ENCODE data around the gene ATP10D. TPM values are rescaled to one million over a fixed set of nuclear protein-coding genes. Genes with fewer than 3 reads are reported as not detected.

Gene ATP10D
- total RNA-seq, 1 experiment from 2014 or later = 16.2 TPM

DNA sequence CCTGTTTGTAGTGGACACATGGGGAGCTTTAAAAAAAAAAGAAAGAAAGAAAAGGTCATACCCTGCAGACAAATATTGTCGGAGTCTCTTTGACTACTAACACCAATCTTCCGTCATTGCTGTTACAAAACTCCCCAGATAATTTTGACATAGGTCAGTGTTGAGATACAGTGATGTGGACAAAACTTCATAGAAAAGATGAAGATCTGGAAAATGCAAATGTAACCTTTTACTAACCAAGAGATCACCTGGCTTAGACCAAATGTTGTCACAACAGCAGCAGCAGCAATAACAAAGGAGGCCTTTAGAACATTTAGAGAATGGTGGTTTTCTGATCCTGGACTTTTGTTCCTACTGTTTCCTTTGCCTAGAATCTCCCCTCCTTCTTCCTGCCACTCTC, 13.5 kb upstream of the ATP10D start:
- BruUV-seq (replicated peaks) = no TSS peak
- no peak overlapping the region for H3K4me3 Mint-ChIP-seq (ENCODE audit: unreplicated experiment)
- no peak overlapping the region for H3K27ac Mint-ChIP-seq (ENCODE audit: low read depth, unreplicated experiment)
- ChIA-PET CTCF (interaction anchor here (0.6 to 1.5 kb wide), 3 partner anchors 9 to 687 kb away, joined by 3 to 6 read pairs (median 4); no protein-coding TSS in a partner anchor), POLR2A (interaction anchor here (1.7 kb wide), 2 partner anchors 9 to 13 kb away, joined by 6 to 8 read pairs; partner anchors contain the start of gene ATP10D)
- no peak for DNase-seq (ENCODE audit: unreplicated experiment)
- H3K9me3 Mint-ChIP-seq (ENCODE audit: unreplicated experiment) = no peaks in the 10 kb centered on the region
- intact Hi-C loops (cut with micrococcal nuclease) = no loop called here
- no peaks in the 10 kb centered on the region for H3K36me3 Mint-ChIP-seq (ENCODE audit: insufficient read depth, unreplicated experiment)
- H3K4me1 Mint-ChIP-seq (ENCODE audit: insufficient read depth, unreplicated experiment) = no peaks in the 10 kb centered on the region
- TF ChIP-seq, protein P1, sequence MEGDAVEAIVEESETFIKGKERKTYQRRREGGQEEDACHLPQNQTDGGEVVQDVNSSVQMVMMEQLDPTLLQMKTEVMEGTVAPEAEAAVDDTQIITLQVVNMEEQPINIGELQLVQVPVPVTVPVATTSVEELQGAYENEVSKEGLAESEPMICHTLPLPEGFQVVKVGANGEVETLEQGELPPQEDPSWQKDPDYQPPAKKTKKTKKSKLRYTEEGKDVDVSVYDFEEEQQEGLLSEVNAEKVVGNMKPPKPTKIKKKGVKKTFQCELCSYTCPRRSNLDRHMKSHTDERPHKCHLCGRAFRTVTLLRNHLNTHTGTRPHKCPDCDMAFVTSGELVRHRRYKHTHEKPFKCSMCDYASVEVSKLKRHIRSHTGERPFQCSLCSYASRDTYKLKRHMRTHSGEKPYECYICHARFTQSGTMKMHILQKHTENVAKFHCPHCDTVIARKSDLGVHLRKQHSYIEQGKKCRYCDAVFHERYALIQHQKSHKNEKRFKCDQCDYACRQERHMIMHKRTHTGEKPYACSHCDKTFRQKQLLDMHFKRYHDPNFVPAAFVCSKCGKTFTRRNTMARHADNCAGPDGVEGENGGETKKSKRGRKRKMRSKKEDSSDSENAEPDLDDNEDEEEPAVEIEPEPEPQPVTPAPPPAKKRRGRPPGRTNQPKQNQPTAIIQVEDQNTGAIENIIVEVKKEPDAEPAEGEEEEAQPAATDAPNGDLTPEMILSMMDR (IDR thresholded peaks at IDR 0.05; ENCODE audit: unreplicated experiment) = no peak
- H3K27me3 Mint-ChIP-seq (ENCODE audit: insufficient read depth, unreplicated experiment) = no peaks in the 10 kb centered on the region

DNA sequence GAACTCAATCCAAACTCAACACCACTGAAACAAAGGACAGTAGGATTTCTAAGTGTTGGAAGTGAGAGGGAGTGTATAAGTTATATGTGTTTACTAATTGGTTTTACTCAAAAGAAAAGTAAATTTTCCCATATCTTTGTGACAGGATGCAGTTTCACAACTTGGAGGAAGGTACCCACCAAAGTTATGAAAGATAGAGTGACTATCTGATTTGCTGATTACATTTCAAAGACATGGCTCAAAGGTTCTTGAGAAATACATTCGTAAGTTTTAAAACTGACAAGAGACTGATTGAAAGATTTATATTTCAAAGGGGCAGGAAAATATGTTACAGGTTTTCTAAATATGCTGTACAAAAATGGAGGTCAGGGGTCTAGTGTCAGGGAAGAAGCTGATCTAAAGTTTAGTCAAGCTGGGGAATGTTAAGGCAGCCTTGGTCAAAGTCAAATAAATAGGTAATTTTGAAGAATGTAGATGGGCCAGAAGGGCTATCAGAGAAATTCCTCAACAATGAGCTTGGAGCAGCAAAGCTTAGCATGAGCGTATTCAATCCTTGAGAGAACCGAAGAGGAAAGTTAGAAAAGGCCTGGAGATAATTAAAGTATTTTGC, 11.8 kb upstream of the ATP10D start:
- no peaks in the 10 kb centered on the region for H3K9me3 Mint-ChIP-seq (ENCODE audit: unreplicated experiment)
- intact Hi-C loops (cut with micrococcal nuclease) = no loop called here
- H3K27me3 Mint-ChIP-seq (ENCODE audit: insufficient read depth, unreplicated experiment) = no peaks in the 10 kb centered on the region
- CTCF ChIA-PET = interaction anchor here (1.0 to 1.8 kb wide), 3 partner anchors 10 to 92 kb away, joined by 3 to 10 read pairs (median 3); partner anchors contain the start of gene COMMD8
- POLR2A ChIA-PET = interaction anchor here (0.6 to 1.7 kb wide), 4 partner anchors 12 to 54 kb away, joined by 3 to 8 read pairs (median 4); partner anchors contain the start of gene ATP10D
- no peaks in the 10 kb centered on the region for H3K36me3 Mint-ChIP-seq (ENCODE audit: insufficient read depth, unreplicated experiment)
- no peak overlapping the region for H3K4me3 Mint-ChIP-seq (ENCODE audit: unreplicated experiment)
- no TSS peak for BruUV-seq (replicated peaks)
- TF ChIP-seq, protein P1 (IDR thresholded peaks at IDR 0.05; ENCODE audit: unreplicated experiment) = no peak
- H3K27ac Mint-ChIP-seq (ENCODE audit: low read depth, unreplicated experiment) = no peak overlapping the region
- DNase-seq (ENCODE audit: unreplicated experiment) = no peak
- H3K4me1 Mint-ChIP-seq (ENCODE audit: insufficient read depth, unreplicated experiment) = no peaks in the 10 kb centered on the region

DNA sequence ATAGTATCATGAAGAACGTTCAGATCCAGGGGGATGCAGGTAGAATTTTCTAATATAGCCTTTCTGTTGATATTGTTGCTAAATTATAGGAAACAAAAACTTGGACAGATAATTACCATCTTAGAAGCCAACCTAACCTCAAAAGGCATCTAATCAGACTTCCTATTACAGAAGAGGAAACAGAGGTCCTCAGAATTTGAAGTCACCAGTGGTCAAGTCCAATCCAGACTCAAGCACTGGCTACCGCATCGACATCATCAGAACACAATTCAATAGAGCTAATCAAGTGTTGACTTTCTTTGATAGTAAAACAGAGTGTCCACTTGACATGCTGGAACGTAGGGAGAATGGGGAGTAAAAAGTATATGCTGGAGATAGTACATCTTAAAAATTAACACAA, 10.3 kb upstream of the ATP10D start:
- Mint-ChIP-seq H3K9me3 (ENCODE audit: unreplicated experiment) (no peaks in the 10 kb centered on the region), H3K27me3 (ENCODE audit: insufficient read depth, unreplicated experiment) (no peaks in the 10 kb centered on the region), H3K36me3 (ENCODE audit: insufficient read depth, unreplicated experiment) (no peaks in the 10 kb centered on the region), H3K27ac (ENCODE audit: low read depth, unreplicated experiment) (no peak overlapping the region), H3K4me1 (ENCODE audit: insufficient read depth, unreplicated experiment) (peaks cover 8% of the 10 kb centered on the region), H3K4me3 (ENCODE audit: unreplicated experiment) (no peak overlapping the region)
- CTCF ChIA-PET = interaction anchor here (0.6 kb wide), 1 partner anchor 873 kb away, joined by 5 read pairs; no protein-coding TSS in a partner anchor
- TF ChIP-seq, protein P1 (IDR thresholded peaks at IDR 0.05; ENCODE audit: unreplicated experiment) = no peak
- POLR2A ChIA-PET = interaction anchor here (1.6 kb wide), 2 partner anchors 10 to 11 kb away, joined by 4 to 6 read pairs; partner anchors contain the start of genes ATP10D and COMMD8
- no peak for DNase-seq (ENCODE audit: unreplicated experiment)
- BruUV-seq (replicated peaks) = no TSS peak
- intact Hi-C loops (cut with micrococcal nuclease) = no loop called here

DNA sequence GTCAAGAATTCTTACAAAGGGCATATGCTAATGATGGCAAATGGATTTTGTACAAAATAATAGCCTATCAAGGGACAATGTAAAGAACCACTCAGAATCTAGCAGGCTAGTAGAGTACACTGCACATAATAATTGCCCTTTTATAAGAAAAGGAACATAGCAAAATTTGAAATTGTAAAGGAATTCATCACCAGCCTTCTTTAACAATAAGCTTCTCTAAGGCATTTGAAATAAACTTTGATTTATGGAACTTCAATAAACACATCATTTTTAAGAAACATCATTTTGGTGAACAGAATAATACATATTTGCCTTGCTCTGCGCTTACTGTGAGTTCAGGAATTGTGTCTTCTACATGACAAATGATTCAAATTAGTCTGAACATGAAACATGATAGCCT, 9.7 kb upstream of the ATP10D start:
- intact Hi-C loops (cut with micrococcal nuclease) = no loop called here
- H3K27me3 Mint-ChIP-seq (ENCODE audit: insufficient read depth, unreplicated experiment) = no peaks in the 10 kb centered on the region
- TF ChIP-seq, protein P1 (IDR thresholded peaks at IDR 0.05; ENCODE audit: unreplicated experiment) = no peak
- no peaks in the 10 kb centered on the region for H3K9me3 Mint-ChIP-seq (ENCODE audit: unreplicated experiment)
- H3K4me3 Mint-ChIP-seq (ENCODE audit: unreplicated experiment) = no peak overlapping the region
- H3K4me1 Mint-ChIP-seq (ENCODE audit: insufficient read depth, unreplicated experiment) = peaks cover 8% of the 10 kb centered on the region
- no TSS peak for BruUV-seq (replicated peaks)
- DNase-seq (ENCODE audit: unreplicated experiment) = no peak
- H3K36me3 Mint-ChIP-seq (ENCODE audit: insufficient read depth, unreplicated experiment) = no peaks in the 10 kb centered on the region
- H3K27ac Mint-ChIP-seq (ENCODE audit: low read depth, unreplicated experiment) = no peak overlapping the region
- POLR2A ChIA-PET = interaction anchor here (1.6 kb wide), 2 partner anchors 10 to 12 kb away, joined by 4 to 6 read pairs; partner anchors contain the start of genes ATP10D and COMMD8
- CTCF ChIA-PET = interaction anchor here (0.6 to 1.1 kb wide), 2 partner anchors 12 to 873 kb away, joined by 4 to 5 read pairs; partner anchors contain the start of gene COMMD8
